ENCODE measurements around the gene ZNF428.
"Not testable (repeated sequence)": the region's sequence is repeated elsewhere in the genome, so short reads cannot be mapped to it uniquely, and the experiment has no call there.

Gene ZNF428

DNA sequence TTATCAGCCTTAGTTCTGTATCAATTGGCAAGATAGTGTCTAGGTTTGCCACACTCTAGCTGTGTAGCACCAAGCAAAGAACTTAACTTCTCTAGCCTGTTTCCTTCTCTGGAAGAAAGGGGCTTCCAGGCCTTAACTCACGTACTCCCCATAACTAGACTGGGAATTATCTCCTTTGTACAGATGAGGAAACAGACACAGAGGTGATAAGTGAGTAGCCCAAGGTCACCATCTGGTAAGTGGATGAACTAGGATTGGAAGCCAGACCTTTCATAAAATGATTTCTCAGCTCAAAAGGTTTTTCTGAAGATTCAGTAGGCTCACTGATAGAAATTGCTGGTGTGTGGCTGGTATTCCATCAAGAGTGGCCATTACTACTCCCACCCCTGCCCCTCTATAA, 3.1 kb downstream of the ZNF428 start:
- no peak for DNase-seq

DNA sequence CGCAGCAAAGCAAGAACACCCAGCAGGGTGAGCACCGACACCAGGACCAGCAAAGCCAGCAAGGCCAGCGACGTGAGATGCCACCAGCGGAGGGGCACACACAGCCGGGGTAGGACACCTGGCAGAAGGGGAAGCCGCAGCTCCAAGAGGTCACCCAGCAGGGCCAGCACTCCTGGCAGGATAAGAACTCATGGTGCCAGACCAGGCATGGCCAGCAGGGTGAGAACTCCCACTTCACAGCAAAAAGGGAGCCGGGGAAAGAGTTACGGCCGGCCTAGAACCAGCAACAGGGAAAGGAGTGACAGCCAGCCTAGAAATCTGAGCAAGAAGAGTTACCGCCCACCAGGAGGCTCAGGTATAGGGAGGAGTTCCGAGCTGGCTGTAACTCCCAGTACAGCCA, 7.1 kb downstream of the ZNF428 start:
- DNase-seq = no peak

DNA sequence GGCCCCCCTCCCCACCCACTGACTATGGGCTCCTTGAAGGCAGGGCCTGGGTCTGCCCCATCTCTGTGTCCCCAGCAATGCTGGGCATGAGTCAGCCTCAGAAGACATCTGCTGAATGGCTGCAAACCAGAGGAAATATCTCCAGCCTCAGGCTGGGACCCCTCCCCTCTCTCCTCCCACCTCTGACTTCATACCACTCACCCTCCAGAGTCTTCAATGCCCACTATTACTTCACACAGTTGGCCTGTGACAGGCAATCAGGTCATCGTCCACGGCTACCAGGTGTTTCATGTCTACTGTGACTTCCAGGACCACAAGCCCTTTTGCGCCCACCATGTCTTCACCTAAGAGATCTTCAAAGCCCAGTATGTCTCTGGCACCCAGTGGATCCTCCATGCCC, 7.6 kb downstream of the ZNF428 start, which contains the start of gene SRRM5:
Gene SRRM5, plus strand, starts transcription at position 301 of the 400 bp plus-strand sequence. Its CDS starts 34 bp downstream, at position 335.
- DNase-seq = no peak

DNA sequence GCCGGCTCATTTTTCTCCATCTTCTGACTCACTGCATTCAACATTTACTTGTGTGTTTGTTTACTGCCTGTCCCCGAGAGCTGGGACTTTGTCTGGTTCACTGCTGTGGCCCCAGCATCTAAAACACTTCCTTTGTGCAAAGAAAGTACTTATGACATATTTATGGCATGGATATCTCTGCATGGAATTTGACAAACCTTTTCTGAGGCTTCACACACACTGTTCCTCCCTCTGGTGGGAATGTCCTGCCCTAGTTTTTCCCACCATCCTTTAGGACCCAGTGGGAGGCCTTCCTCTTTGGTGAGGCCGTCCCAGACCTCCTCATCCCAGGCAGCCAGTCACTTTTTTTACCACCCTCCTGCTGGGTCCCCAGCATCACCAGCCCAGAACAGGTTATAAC, 8.9 kb downstream of the ZNF428 start:
- DNase-seq = no peak

DNA sequence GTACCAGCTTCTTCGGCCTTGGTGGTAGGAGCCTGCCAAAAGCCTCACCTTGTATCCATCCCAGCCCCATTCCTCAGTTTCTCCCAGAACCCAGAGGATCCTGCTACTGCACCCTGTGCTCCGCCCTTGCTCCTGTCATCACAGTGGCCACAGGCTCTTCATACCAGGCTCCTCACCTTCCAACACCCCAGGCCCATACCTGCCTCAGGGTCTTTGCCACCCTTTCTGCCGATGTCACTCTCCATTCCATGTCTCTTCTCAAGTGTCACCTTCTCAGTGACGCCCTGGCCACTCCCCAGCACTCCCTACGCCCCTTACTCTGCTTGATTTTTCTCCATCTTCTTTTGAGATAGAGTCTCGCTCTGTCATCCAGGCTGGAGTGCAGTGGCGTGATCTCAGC, 9.6 kb downstream of the ZNF428 start:
- DNase-seq = no peak

DNA sequence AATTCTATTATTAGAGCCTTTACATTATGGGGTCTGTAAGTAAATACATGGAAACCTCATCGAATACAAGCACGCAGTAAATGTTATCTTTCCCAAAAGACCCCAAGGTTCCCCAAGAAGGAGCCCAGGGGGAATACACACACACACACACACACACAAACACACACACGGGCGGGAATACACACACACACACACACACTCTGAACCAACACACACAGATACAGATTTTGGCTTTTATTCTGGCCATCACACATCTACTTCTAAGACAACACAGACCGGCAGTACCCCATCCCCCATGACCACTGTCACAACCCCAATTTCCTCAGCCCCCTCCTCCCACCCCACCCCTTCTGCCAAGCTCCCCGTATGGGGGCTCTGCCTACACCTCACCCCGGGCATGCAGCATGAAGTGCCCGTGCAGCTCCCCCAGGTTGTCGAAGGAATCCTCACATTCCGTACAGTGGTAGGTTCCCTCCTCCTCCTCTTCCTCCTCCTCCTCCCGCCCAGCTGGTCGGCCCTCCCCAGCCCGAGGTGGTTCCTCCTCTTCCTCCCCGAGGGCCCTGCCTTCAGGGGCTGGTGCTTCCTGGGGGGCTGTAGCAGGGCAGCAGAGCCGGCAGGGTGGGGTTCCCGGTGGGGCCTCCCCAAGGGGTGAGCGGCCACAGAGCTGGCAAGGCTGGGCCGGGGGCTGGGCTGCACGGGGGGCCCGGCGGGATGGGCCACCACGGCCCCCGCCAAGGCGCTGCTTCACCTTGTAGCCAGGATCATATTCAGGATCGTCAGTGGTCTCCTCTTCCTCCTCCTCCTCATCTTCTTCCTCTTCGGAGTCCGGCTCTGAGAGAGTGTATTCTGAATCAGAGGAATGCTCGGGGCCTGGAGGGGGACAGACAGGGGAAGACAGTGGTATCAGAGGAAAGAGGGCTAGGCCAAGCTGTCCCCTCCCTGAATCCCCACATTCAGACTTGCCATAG, 11.9 kb downstream of the ZNF428 start:
- DNase-seq = no peak

DNA sequence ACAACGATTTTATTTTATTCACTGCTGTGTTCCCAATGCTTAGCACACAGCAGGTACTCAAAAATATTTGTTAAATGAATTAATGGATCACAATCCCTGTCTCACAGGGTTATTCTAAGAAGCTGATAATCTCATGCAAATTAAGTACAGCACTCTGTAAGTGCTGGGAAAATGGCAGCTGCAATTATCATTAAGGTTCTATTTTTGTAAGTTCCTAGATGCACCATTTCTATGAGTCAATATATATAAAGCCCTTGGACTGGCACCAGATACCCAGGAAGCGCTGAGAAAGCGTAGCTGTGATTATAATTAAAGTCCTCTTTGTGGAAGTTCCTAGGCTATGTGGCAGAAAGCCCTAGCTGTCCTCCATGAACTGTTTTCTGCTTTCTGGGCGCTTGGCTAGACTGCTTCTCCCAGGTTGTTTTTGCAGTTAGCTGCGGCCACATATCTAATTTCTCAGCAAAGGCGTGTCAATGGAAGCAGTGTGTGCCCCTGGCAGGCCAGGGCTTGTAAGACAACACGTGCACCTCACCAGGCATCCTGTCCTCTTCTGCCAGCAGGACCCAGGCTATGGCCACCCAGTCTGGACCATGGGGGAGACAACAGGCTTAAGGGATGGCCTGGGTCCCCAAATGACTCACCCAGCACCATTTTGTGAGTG, 12.7 kb downstream of the ZNF428 start:
- DNase-seq = no peak

DNA sequence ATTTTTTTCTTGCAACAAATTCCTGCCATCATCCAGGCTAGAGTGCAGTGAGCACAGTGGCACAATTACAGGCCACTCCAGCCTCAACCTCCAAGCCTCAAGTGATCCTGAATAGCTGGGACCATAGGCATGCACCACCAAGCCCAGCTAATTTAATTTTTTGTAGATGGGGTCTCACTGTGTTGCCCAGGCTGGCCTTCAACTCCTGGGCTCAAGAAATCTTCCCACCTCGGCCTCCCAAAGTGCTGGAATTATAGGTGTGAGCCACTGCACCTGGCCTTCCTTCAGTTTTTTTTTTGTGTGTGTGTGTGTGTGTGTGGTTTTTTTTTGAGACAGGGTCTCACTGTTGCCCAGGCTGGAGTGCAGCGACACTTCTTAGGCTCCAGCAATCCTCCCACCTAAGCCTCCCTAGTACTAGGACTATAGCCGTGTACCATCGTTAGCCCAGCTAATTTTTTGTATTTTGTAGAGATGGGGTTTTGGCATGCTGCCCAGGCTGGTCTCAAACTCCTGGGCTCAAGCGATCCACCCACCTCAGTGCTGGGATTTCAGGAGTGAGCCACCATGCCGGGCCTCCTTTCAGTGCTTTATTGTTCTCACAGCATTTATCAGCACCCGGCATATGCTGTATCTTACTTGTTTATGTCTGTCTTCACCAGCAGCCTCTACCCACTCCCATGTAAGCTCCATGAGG, 13.4 kb downstream of the ZNF428 start:
- no peak for DNase-seq

DNA sequence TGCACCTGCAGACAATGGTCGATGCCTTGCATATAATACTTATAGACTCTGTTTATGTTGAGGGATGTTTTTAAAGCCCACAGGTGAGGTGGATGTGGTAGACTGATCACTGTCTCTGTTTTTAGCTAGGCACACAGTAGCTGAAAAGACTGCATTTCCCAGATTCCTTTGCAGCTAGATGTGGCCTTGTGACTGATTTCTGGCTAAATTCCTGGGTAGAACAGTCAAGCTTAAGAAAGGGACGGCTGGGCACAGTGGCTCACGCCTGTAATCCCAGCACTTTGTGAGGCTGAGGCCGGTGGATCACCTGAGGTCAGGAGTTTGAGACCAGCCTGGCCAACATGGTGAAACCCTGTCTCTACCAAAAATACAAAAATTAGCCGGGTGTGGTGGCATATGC, 19.1 kb downstream of the ZNF428 start:
- not testable (repeated sequence) for DNase-seq

DNA sequence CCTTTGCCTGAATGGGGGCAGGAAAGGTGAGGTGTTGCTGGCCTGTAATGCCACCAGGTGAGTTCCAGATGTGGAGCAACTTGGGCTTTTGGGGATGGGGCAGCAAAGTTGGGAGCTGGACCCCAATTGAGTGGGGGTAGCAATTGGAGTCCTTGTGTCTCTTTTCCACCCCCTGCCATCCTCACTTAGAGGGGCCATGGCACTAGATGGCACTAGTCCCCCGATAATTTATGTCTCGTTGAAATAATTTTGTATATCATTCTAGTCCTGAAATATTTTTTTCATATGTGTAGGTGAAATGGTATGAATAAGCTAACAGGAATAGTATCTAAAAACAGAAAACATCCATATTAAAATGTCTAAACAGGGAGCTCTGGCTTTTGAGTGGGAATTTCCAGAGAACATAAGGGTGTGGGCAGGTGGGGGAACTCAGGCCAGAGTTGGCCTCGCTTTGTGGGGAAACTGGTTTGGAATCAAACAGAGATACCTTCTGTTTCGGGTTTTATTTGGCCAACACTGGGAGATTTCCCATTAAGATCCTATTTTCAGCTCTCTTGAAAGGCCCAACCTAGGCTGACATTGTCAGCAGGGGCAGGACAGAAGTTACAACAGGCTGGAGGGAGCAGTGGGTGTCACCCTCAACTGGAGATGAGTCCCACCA, 19.7 kb downstream of the ZNF428 start:
- DNase-seq = no peak

DNA sequence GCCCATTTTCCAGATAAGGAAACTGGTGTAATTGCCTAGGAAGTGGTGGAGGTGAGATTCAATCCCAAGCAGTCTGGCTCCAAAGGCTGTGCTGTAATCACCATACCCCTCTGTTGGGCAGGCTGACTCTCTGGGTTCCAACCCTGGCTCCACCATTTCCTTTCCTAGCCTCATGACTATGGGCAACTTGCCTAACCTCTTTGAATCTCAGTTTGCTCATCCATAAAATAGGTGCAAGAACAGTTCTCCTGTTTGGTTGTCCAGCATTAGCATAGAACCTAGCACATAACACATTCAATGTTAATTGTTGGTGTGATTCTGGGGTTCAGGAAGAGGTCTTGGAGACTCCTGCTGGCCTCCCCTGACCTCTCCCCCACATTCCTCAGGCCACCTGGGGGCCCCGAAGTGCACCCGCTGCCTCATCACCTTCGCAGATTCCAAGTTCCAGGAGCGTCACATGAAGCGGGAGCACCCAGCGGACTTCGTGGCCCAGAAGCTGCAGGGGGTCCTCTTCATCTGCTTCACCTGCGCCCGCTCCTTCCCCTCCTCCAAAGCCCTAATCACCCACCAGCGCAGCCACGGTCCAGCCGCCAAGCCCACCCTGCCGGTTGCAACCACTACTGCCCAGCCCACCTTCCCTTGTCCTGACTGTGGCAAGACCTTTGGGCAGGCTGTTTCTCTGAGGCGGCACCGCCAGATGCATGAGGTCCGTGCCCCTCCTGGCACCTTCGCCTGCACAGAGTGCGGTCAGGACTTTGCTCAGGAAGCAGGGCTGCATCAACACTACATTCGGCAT, 20.8 kb downstream of the ZNF428 start:
- no peak for DNase-seq

DNA sequence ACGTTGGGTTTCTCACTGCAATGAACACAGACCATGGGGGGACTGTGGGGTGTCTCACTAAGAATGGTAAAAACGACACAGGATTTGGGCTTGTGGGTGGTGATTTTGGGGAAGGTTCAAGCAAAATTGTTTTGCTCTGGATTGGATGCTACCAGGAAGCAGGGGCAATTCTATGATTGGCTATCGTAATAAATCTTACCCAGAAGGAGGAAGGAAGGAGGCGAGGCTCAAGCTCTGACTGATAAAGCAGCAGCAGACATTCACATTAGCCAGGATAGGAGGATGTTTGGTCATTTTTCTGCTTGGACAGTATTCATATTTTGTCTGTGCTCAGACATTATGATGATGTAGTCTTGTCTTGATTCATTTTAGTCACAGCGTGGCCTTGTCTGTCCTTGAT, 21.6 kb downstream of the ZNF428 start:
- no peak for DNase-seq

DNA sequence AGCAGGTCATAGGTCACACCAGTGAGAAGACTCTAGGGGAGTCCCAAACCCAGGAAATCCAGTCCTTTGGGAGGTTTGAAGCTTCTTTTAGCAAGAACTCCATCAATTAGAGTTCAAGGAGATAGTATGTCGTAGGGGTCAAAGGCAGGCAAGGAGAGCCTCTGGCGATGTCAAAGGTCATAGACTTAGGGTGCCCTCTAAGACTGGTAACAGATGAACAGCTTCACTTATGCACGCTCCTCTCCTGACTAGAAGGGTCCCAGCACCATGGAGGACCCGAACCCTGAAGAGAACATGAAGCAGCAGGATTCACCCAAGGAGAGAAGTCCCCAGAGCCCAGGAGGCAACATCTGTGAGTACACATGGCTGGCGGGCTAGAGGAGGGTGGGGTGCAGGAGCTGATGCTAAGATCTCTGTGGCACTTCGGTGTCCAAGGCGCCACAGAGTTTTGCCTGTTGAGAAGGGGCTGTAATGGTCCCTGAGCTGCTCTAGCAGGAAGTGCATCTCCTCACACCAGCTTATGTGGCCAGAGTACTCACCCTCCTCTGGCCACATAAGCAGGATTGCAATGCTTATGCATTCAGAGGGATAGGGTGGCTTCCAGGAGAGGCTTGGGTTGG, 22.5 kb downstream of the ZNF428 start:
- no peak for DNase-seq

DNA sequence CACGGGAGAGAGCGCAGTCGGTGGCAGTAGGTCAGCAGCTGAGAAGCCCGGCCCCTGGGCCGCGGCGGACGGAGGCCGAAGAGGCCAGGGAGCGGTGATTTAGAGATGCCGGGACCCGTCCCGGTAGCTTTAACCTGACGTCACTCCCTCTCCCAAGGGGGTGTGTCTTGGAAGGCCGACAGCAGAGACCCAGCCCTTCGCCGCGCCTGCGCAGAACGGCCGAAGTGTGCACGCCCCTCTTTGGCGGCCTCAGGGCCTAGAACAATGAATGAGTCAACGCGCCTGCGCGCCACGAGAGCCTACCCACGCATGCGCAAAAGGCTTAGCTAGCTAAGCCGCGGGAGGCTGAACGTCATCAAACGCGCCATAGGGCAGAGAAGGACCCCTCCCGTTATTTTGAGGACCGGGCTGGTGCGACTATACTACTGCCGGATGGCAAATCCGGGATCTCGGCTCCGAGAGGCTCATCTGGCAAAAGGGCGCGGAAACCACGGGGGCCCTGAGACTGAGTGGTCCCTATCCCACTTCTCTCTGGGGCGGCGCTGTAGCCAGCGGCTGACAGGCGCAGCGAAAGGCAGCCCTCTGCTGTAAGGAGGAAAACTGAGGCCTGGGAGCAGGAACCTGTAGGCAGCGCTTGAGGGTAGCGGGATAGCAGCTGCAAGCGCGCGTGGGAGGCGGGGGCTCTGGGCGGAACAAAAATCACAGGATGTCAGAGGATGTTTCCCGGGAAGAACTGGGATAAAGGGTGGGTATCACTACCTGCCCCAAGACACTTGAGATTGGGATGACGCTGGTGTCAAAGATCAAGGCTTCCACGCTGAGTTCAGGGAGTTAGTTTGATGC, 23.2 kb downstream of the ZNF428 start, which contains the start of the genes IRGQ and ZNF576:
Gene IRGQ, minus strand, starts transcription at position 136 of the 843 bp plus-strand sequence. CDS start 796 bp downstream, outside the sequence.
Gene ZNF576, plus strand, starts transcription at position 597 of the 843 bp plus-strand sequence. CDS start 514 bp downstream, outside the sequence.
- DNase-seq = peak; percentile 100

DNA sequence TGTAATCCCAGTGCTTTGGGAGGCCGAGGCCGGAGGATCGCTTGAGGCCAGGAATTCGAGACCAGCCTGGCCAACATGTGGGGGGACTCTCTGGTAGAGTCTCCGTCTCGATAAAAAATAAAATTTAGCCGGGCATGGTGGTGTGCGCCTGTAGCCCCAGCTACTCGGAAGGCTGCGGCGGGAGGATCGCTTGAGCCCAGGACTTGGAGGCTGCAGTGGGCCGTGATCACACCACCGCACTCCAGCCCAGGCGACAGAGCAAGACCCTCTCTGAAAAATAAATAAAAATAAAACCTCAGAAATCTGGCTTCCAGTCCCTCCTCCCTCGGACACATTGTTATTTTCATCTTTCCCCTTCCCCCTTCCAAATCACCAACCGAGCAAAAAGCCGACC, 23.8 kb downstream of the ZNF428 start:
- no peak for DNase-seq

DNA sequence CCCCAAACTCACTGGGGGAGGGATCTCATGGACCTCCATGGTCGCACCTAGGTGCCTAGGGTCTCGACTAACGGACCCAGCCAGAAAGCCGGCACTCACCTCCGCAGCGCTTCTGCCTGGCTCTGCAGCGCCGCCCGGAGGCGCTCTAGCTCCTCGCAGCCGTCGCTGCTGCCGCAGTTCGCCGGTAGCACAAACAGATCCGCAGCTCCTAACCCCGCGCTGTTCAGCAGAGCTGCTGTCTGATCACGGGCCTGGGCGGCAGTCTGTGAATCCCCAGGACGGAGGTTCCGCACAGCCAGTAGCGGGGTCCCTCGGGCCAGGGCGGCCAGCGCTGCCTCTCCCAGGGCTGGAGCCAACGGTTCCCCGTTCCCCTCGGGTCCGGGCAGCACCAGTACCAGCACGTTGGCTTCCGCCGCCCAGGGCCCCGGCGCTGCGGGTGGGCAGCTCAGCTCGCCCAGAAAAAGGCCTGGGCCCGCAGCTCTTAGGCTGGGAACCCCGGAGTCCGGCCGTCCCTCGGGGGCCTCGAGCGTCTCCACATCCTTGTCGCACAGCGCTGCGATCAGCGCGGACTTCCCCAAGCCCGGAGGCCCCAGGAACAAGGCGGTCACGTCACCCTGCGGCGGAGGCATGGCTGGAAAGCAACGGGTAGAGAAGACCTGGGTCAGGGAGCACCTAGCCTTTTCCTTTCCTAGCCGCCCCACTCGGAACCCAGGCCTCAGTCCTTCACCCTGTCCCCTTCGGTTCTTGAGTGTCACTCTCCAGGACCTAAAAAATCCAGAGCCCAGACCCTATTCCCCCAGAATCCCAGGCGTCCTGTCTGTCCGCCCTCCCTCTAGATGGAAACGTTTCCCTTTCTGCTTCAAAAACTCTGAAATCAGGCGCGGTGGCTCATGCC, 24.5 kb downstream of the ZNF428 start:
- peak; percentile 49 for DNase-seq

DNA sequence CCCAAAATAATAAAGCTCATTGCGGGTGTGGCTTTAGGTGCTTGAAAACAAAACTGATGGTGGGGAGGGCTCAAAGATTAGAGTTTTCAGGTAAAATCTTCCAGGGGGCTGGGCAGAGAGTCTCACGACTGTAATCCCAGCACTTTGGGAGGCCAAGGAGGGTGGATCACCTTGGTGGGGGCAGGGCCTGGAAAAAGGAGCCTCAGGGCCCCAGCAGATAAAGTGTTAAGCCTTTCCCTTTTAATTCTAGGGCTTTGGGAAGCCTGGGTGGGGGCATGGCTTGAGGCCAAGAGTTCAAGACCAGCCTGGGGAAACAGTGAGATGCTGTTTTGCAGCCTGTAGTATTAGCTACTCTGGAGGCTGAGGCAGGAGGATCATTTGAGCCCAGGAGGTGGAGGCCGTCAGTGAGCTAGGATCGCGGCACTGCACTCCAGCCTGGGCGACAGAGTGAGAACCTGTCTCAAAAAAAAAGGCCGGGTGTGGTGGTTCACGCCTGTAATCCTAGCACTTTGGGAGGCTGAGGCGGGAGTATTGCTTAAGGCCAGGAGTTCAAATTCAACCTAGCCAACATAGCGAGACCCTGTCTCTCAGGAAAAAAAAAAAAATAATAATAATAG, 25.2 kb downstream of the ZNF428 start:
- DNase-seq = no peak

DNA sequence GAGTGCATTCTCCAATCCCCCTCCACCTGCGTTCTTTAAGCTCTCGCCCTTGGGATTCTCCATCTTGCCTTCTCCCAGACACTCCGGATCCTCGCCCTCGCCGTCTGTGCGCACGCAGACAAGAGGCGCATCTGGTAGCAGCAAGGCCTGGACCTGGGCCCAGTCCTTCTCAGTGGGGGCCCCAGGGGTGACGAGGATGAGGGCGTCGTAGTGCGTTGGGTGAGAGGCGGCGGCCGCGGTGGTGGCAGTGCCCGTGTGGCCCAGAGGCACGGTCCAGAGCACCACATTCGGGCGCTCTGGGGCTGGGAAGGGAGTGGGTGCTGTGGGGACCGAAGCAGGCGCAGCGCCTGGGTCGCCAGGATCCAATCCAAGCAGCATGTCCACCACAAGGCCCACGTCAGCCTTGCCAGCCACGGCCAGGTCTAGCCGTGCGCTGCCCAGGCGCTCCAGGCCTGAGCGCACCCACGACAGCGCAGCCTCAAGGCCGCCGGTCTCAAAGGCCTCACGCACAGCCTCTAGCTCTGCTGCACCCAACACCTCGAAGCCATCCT, 26.6 kb downstream of the ZNF428 start:
- DNase-seq = no peak
